Endothelial cell of umbilical vein (primary cell): Measurements from ENCODE around the gene SLC16A6. TPM values are rescaled to one million over a fixed set of nuclear protein-coding genes. Genes with fewer than 3 reads are reported as not detected.

Source experiments
- BruUV-seq: library from RNA; stranded (reverse); fragments of 400-500 nt; replicated peaks from 2 replicates; lab custom pipeline; 2021; lab: Mats Ljungman, UMichigan
- CTCF ChIA-PET: fragments of 300-600, 350-600 bp; sonication (Branson Sonifier 250); formaldehyde crosslinking; loops from one replicate; lab custom pipeline; 2021; ENCODE audit warnings: antibody characterized with exemption, inconsistent platforms; lab: Charles Lee
- POLR2A ChIA-PET: fragments of 300-600, 350-600 bp; sonication (Branson Sonifier 250); formaldehyde crosslinking; loops from one replicate; lab custom pipeline; 2021; ENCODE audit warnings: antibody characterized with exemption, inconsistent platforms; lab: Charles Lee
- DNase-seq: peaks from one replicate; pipeline ENCODE4 v3.0.0-alpha.2; 2011; ENCODE audit warnings: low read depth, low spot score
- FAIRE-seq: peaks from 2 replicates; lab custom pipeline; 2011; peaks lifted over from hg19 to GRCh38; lab: Jason Lieb, UNC
- H2AFZ ChIP-seq: 2 replicates; pipeline ENCODE4 v1.6.0; 2012; ENCODE audit warnings: low read depth, low read length, control low read depth, inconsistent platforms
- H3K27ac ChIP-seq: 2 replicates; pipeline ENCODE4 v1.5.1; 2011; ENCODE audit warnings: low read depth, mild to moderate bottlenecking, control low read depth, low read length, moderate library complexity; ENCODE audit not compliant: insufficient read depth
- H3K27me3 ChIP-seq, 2 experiments: 2 replicates each; pipeline versions ENCODE4 v1.6.0 to v1.6.1; 2011; ENCODE audit warnings: low read length in 2 of 2, mixed read lengths in 1 of 2; ENCODE audit not compliant: control insufficient read depth in 2 of 2, insufficient read depth in 2 of 2
- H3K36me3 ChIP-seq, 2 experiments: 2 replicates in 1 of 2; 3 replicates in 1 of 2; pipeline ENCODE4 v1.5.1; 2011; ENCODE audit warnings: low read length in 2 of 2, mild to moderate bottlenecking in 1 of 2, moderate library complexity in 1 of 2; ENCODE audit not compliant: control insufficient read depth in 2 of 2, insufficient read depth in 2 of 2; ENCODE audit errors: extremely low read depth in 1 of 2
- H3K4me1 ChIP-seq: 3 replicates; pipeline ENCODE4 v1.5.1; 2011; ENCODE audit warnings: mild to moderate bottlenecking, low read length; ENCODE audit not compliant: control insufficient read depth, insufficient read depth; ENCODE audit errors: extremely low read depth
- H3K4me2 ChIP-seq: 2 replicates; pipeline ENCODE4 v1.6.1; 2011; ENCODE audit warnings: low read length, control low read depth, mixed read lengths; ENCODE audit not compliant: insufficient read depth
- H3K4me3 ChIP-seq, 3 experiments: fragments of 200-600 bp in 1 of 3; sonication (generic), shearing (Covaris generic) in 1 of 3; replicated peaks in 1 of 3; 2 replicates each; pipeline ENCODE4 v1.5.1; 2011 to 2016; ENCODE audit warnings: control low read depth in 3 of 3, low read length in 3 of 3, mild to moderate bottlenecking in 2 of 3, inconsistent platforms in 1 of 3, low read depth in 1 of 3, moderate library complexity in 1 of 3; ENCODE audit not compliant: insufficient read depth in 1 of 3
- H3K79me2 ChIP-seq: 2 replicates; pipeline ENCODE4 v1.6.0; 2012; ENCODE audit warnings: low read length, inconsistent platforms; ENCODE audit not compliant: control insufficient read depth, insufficient read depth
- H3K9ac ChIP-seq: replicated peaks from 2 replicates; pipeline ENCODE3; 2011; ENCODE audit warnings: low read length, control low read depth; ENCODE audit not compliant: insufficient read depth; ENCODE audit errors: extremely low read depth
- H3K9me1 ChIP-seq: replicated peaks from 3 replicates; pipeline ENCODE4 v1.6.0; 2011; ENCODE audit warnings: mild to moderate bottlenecking, low read length; ENCODE audit not compliant: control insufficient read depth, insufficient read depth; ENCODE audit errors: extremely low read depth
- H3K9me3 ChIP-seq: replicated peaks from 2 replicates; pipeline ENCODE4 v1.5.1; 2012; ENCODE audit warnings: low read length, inconsistent platforms; ENCODE audit not compliant: control insufficient read depth, insufficient read depth
- H4K20me1 ChIP-seq: replicated peaks from 2 replicates; pipeline ENCODE3; 2011; ENCODE audit warnings: mild to moderate bottlenecking, low read length; ENCODE audit not compliant: control insufficient read depth, insufficient read depth; ENCODE audit errors: extremely low read depth
- CTCF ChIP-seq, 2 donors: IDR thresholded peaks; 1 replicate in 1 of 2; 2 replicates in 1 of 2; pipeline ENCODE4 v1.5.1; 2011; ENCODE audit warnings: low read length in 2 of 2, mild to moderate bottlenecking in 2 of 2, moderate library complexity in 2 of 2, control low read depth in 1 of 2, inconsistent platforms in 1 of 2, low read depth in 1 of 2; ENCODE audit not compliant: insufficient read depth in 1 of 2; ENCODE audit errors: extremely low read depth in 1 of 2
- EZH2 ChIP-seq: IDR thresholded peaks from 2 replicates; pipeline ENCODE4 v1.6.1; 2012; ENCODE audit warnings: borderline replicate concordance, low read depth, mild to moderate bottlenecking, moderate library complexity, low read length, inconsistent platforms; ENCODE audit not compliant: severe bottlenecking
- FOS ChIP-seq: IDR thresholded peaks from 2 replicates; pipeline ENCODE4 v1.6.1; 2011; ENCODE audit warnings: mild to moderate bottlenecking, low read length, moderate library complexity, borderline replicate concordance; ENCODE audit not compliant: insufficient read depth
- GATA2 ChIP-seq: IDR thresholded peaks from 2 replicates; pipeline ENCODE4 v1.7.0; 2011; ENCODE audit warnings: low read depth, mild to moderate bottlenecking, moderate library complexity, mixed read lengths, low read length; ENCODE audit not compliant: insufficient read length, insufficient read depth
- JUN ChIP-seq: IDR thresholded peaks from 2 replicates; pipeline ENCODE4 v1.6.1; 2011; ENCODE audit warnings: borderline replicate concordance, low read depth; ENCODE audit not compliant: insufficient read length, insufficient read depth
- MAX ChIP-seq: IDR thresholded peaks from 2 replicates; pipeline ENCODE4 v1.6.1; 2011; ENCODE audit not compliant: insufficient read depth, insufficient read length
- MYC ChIP-seq: IDR thresholded peaks from one replicate; pipeline ENCODE4 v1.6.1; 2011; ENCODE audit warnings: mild to moderate bottlenecking, low read depth, low read length
- POLR2A ChIP-seq: IDR thresholded peaks from 2 replicates; pipeline ENCODE4 v1.6.1; 2012; ENCODE audit warnings: low read depth, mild to moderate bottlenecking, control low read depth, low read length
- POLR2AphosphoS5 ChIP-seq: IDR thresholded peaks from 2 replicates; pipeline ENCODE4 v1.6.1; 2012; ENCODE audit warnings: low read depth, mild to moderate bottlenecking, control low read depth, low read length, moderate library complexity; ENCODE audit not compliant: insufficient read depth
- dilution Hi-C: fragments of 300-500 bp; cut with MboI; formaldehyde crosslinking; loops from one replicate; pipeline ENCODE4 v1.15.0; 2019; ENCODE audit warnings: low sequenced_read_pairs; ENCODE audit not compliant: extremely low pct_ligation_motif_present
- intact Hi-C: fragments of 100-400 bp; cut with micrococcal nuclease; formaldehyde crosslinking; loops from one replicate; pipeline ENCODE4 v1.10.0; 2022
- polyA plus RNA-seq, 4 experiments: library from polyadenylated mRNA; depleted of rRNA in 3 of 4; stranded (reverse) in 3 of 4; unstranded in 1 of 4; fragments of >200 nt; gene quantifications; 2 replicates each; pipeline versions ENCODE4 v1.2.1 to v1.2.3, GENCODE V29; 2011 to 2012; ENCODE audit warnings: missing spikeins in 1 of 4
- total RNA-seq: library from RNA; stranded (reverse); gene quantifications from 2 replicates; pipeline ENCODE4 v1.2.3, GENCODE V29; 2021

Gene SLC16A6
- total and polyA plus RNA-seq, 2 donors (not counting 3 experiments of a cell fraction or from before 2014, with no cell fraction given): 0.65 to 0.91 TPM

GRCh38 chr17:68290268-68290954 is 516 bp downstream of the SLC16A6 start:
- Histone ChIP-seq H3K9ac (peak overlapping the region; percentile 51), H3K27me3 (no peaks in the 10 kb centered on the region)
- BruUV-seq: TSS peak; percentile 46

More at GRCh38 chr17:68290268-68290954, 516 bp downstream of the SLC16A6 start:
- Histone ChIP-seq H3K4me3 (peak overlapping the region; percentile 8 to 53 (median 38)), H3K9me1 (no peaks in the 10 kb centered on the region), H3K9me3 (no peaks in the 10 kb centered on the region), H4K20me1 (no peaks in the 10 kb centered on the region), H3K4me1 (peaks cover 15% of the 10 kb centered on the region), H2AFZ (peak overlapping the region; percentile 37), H3K4me2 (peak overlapping the region; percentile 72), H3K79me2 (no peaks in the 10 kb centered on the region), H3K36me3 (no peaks in the 10 kb centered on the region), H3K27ac (no peak overlapping the region)
- DNase-seq (no peak), FAIRE-seq (peak; percentile 47)
- dilution Hi-C loops (no loop called here), intact Hi-C loops (no loop called here)
- TF ChIP-seq POLR2AphosphoS5 (no peak), FOS (no peak), JUN (no peak), GATA2 (no peak), MYC (no peak), EZH2 (no peak), POLR2A (no peak), MAX (no peak), CTCF (IDR thresholded peaks at IDR 0.05; ENCODE audit: extremely low read depth in 1 of 2, insufficient read depth in 1 of 2, low read depth in 1 of 2, low read length in 2 of 2) (no peak)
- CTCF ChIA-PET: interaction anchor here (0.7 to 8.5 kb wide), 5 partner anchors 11 to 108 kb away, joined by 3 to 104 read pairs (median 5); no protein-coding TSS in a partner anchor
- POLR2A ChIA-PET: interaction anchor here (0.6 kb wide), 1 partner anchor 58 kb away, joined by 3 read pairs; no protein-coding TSS in a partner anchor
